HG03432 (cell line): ENCODE results near the gene DMTF1.
A peak's percentile ranks its signal among the peaks of the same experiment; 100 is the strongest.
"Not testable (repeated sequence)": the region's sequence is repeated elsewhere in the genome, so short reads cannot be mapped to it uniquely, and the experiment has no call there.

ENCODE experiments used
- ATAC-seq: cut with Tn5 transposase; IDR thresholded peaks from one replicate; pipeline ENCODE4 v1.9.1; 2021; ENCODE audit warnings: mild to moderate bottlenecking, moderate library complexity; ENCODE audit not compliant: unreplicated experiment

Gene DMTF1, protein sequence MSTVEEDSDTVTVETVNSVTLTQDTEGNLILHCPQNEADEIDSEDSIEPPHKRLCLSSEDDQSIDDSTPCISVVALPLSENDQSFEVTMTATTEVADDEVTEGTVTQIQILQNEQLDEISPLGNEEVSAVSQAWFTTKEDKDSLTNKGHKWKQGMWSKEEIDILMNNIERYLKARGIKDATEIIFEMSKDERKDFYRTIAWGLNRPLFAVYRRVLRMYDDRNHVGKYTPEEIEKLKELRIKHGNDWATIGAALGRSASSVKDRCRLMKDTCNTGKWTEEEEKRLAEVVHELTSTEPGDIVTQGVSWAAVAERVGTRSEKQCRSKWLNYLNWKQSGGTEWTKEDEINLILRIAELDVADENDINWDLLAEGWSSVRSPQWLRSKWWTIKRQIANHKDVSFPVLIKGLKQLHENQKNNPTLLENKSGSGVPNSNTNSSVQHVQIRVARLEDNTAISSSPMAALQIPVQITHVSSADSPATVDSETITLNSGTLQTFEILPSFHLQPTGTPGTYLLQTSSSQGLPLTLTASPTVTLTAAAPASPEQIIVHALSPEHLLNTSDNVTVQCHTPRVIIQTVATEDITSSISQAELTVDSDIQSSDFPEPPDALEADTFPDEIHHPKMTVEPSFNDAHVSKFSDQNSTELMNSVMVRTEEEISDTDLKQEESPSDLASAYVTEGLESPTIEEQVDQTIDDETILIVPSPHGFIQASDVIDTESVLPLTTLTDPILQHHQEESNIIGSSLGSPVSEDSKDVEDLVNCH

DNA sequence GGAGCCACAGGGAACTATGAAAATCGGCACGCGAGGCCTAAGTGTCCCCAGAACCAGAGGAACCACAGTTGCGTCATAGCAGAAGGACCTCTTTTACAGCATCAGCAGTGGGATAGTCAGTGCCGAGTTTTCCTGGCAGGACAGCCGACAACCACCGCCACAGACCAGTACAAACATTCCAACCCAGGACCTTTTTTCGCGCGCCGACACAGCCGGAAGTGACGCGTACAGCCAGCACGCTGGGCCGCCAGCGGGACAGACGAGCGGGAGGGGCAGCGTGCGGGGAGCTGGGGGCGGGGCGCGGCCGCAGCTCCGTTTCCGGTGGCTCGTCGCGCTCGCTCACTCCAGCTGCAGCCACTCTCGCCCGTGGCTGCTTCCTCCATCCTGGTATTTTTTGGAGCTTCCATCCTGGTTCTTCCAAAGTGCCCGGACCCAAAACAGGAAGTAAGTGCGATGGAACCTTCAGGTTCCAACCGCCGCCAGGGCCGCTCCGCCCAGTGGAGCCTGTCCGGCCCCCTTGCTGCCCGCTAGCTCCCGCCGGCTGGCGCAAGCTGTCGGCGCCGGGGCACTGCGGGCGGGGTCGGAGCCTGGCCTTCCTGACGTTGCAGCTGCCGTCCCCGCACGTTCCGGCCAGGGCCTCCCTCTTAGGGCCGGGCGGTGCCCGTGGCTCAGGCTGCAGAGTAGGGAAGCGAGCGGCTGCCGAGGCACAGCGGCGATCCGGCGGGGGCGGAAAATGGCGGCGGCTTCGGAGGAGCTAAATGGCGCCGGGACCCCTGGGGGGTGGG lies at the start of gene DMTF1:
TSS of gene DMTF1 (plus strand) at position 342 of the 785 bp plus-strand sequence. CDS start 12,489 bp downstream, outside the sequence.
- ATAC-seq = peak; percentile 90

DNA sequence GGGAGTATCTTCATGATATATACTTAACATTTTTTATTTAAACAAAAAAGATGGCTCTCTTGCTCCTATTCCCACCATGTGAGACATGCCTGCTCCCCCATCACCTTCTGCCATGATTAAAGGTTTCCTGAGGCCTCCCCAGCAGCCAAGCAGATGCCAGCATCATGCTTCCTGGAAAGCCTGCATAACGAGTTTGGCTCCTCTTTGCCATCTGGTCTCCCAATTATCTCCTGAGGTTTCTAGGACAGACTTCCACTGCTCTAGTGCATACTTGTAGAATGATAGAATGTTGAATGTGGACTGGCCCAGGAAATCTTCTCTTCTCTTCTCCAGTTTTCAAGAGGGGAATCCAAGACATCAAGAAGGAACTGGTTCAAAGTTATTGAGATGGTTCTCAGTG lies 46.9 kb upstream of the DMTF1 start:
- ATAC-seq = no peak

DNA sequence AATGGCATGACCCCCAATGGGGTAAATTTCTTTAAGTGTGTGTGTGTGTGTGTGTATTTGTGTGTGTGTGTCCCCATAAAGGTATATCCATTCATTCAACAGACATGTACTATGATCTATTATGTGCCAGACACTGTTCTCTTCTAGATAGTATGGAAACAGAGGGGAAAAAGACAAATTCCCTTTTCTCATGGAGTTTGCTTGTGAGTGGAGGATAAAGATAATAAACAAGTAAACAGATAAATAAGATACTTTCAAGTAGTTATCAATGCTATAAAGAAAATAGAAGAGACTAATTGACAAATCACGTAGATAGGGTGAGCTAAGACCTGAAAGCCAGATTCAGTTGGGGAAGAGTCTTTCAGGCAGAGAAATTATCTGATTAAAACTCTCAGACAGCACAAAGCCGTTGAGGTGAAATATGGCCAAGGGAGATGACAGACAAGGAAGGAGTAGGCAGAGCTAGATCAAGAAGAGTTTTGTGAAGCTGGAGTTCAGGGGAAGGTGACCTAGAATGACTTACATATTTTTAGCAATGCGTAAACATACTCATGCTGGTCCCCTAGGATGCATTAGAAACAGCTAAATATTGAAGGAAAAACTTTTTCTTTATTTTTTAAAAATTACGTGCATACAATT lies 45.2 kb upstream of the DMTF1 start:
- no peak for ATAC-seq

DNA sequence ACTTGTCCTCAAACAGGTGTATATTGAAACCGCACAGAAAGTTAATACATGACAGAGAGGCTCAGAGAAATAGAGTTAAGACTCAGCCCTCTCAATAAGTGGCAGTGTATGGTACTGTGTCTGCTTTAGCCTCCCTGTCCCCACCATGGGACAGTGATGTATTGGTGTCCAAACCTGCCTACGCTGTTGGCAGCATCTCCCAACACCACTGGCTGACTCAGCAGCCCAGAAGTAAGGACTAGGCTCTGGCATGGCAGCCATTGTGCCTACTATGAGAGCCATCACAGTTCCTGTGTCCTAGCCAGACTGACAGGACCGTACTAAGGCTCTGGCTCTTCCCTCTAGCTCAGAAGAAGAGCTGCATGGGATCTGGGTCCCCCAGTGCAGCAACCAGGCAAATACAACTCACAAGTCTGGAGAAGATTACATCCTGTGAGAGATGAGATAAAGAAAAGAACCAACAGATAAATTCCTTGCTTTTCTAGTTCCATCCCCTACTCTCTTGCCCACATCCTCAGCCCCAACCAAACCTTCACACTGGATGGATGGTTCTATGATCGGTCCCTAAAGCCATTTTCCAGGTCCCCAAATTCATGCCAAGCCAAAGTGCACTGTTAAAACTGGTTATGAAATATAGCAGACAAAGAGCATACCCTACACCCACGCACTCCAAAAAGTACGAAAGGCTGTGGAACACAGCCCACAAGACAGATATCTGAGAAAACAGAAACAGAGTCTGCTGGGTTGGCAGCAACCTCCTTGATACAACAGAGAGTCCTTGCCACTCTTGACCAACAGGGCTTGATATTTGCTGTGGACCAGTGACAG lies 44.1 kb upstream of the DMTF1 start:
- ATAC-seq = no peak

DNA sequence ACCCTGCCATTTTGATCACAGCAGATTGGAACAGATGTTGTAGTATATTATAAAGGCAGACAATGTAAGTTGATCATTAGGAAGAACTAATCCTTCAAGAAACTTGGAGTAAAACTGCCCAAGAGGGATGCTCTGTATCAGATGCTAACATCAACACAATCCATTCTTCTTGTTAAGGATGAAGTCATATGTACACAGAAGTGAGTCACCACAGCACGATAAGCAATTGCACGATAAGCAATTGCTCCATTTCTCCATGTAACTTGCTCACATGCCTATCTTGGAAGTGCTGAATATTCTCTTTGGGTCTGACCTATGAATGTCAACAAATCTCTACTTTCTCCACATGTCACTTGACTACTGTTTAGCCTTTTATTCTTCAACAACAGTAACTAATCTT lies 41.5 kb upstream of the DMTF1 start:
- no peak for ATAC-seq

DNA sequence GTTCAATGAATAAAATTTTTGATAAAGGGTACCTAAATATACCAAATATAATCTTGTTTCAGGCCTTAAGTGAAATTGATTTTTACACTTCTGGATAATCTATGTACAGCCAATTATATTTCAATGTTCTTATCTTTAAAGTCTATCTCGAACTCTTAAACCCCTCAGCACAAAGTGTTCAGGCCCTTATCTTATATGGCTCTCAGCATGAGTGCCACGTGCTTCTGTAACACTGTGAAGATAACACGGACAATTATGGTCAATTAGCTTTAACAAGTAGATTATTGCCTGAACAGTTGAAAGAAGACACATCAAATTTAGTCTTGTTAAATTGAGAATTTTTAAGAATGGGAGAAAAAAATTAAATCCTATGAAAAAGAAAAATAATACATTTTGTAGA lies 40.4 kb upstream of the DMTF1 start:
- ATAC-seq = no peak

DNA sequence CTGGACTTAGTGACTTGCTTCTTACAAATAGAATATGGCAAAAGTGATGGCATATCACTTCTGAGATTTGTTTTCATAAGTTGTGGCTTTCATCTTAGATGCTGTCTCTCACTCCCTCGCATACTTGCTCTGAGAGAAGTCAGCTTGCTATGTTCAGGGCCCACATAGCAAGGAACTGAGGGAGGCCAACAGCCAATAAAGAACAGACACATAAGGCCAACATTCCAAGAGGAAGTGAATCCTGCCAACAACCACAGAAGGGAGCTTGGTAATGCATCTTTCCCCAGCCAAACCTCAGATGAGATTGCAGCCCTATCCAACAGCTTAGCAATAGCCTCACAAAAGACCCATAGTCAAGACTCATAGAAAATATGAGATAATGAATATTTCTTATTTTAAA lies 39.2 kb upstream of the DMTF1 start:
- ATAC-seq = no peak

DNA sequence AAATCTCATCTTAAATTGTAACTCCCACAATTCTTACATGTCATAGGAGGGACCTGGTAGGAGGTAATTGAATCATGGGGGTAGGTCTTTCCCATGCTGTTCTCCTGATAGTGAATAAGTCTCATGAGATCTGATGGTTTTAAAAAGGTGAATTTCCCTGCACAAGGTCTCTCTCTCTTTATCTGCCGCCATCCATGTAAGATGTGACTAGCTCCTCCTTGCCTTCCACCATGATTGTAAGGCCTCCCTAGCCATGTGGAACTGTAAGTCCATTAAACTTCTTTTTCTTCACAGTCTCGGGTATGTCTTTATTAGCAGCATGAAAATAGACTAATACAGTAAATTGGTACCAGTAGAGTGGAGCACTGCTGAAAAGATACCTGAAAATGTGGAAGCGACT lies 38.3 kb upstream of the DMTF1 start:
- not testable (repeated sequence) for ATAC-seq

DNA sequence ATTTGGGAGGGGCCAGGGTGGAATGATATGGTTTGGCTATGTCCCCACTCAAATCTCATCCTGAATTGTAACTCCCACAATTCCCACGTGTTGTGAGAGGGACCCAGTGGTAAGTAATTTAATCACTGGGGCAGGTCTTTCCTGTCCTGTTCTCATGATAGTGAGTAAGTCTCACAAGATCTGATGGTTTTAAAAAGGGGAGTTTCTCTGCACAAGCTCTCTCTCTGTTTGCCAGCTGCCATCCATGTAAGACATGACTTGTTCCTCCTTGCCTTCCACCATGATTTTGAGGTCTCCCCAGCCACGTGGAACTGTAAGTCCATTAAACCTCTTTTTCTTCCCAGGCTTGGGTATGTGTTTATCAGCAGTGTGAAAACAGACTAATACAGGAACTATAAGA lies 36.5 kb upstream of the DMTF1 start:
- not testable (repeated sequence) for ATAC-seq

DNA sequence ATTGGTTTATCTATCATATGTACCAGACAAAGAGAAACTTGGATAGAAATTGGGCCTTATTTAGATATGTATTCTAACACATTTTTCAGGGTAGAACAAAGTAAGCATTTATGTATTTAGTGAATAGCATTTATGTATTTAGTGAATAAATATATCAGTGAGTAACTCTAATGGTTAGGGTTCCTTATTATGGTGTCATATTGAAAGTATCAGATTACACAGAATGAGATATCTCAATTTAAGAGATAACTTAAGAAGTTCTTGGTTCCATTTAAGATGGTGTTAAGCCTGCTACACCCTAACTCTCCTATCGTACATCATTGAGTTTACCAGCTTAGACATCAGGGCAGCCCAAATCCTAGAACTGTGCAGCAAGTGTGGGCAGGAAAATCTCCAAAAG lies 35.9 kb upstream of the DMTF1 start:
- no peak for ATAC-seq

DNA sequence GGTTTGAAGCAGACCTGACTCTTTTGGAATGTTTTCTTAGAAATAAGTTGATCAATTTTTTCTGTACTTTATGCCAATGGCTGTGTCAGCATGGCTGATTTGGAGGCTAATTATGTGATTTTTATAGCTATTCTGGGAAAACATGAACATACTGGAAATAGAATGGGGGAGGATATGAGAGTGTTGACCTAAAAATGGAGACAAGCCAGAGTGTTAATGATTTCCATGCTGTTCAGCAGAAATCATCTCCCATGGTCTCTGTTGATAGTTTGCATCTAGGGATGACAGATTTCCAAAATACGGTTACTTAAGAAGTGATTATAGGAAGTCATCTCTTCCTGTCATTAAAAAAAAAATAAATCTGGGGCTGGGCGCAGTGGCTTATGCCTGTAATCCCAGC lies 32.7 kb upstream of the DMTF1 start:
- no peak for ATAC-seq

DNA sequence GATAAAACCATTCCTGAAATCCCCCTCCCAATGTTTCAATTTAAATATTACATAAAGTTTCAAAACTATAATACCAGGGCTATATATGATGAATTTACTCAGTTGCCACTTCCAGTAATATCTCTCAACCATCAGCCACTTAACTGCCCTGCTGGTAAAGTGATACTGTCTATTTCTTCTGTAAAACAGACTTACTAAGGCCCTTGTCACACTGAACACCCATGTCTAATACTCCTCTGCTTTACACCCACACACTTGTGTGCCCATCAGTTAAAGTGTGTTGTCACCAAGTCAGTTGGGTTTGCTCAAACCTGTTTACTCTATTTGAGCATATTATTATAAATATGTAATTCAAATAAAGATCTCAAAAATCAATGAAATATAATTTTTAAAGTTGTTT lies 29.1 kb upstream of the DMTF1 start:
- ATAC-seq = no peak

DNA sequence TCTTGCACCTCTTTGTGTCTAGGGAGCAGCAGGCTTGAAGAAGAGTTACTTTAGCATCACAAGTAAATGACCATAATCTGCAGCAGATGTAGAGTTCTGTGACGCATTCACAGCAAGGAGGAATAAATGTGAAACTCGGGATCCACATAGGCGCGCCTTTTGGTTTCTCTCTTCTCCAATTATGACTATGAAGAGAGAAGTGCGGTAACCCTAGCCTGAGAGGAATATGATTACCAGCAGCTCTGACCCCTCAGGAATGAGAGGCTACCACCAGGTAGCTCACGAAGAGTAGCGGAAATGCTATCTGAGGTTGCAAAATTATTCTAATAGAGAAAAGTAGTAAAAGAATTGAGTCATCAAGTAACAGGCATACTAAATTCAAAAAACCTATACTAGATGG lies 25.2 kb upstream of the DMTF1 start:
- ATAC-seq = peak; percentile 24

DNA sequence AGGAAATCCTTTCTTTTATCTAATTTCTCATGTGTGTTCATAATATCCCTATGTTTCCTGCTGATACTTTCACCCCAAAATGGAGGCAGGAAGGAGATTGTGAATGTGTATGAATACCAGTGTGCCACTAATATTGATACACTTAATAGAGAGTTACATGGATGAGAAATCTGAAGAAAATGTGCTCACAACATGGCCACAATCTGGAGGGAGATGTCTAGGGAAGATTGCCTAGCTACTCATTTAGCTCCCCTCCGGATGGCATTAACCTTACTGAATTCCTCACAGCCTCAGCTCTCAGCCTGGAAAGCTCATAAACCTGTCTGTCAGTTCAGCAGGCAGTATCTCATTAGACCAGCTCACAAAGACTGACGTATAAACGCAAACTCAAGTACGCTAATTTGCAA lies 23.4 kb upstream of the DMTF1 start:
- no peak for ATAC-seq

DNA sequence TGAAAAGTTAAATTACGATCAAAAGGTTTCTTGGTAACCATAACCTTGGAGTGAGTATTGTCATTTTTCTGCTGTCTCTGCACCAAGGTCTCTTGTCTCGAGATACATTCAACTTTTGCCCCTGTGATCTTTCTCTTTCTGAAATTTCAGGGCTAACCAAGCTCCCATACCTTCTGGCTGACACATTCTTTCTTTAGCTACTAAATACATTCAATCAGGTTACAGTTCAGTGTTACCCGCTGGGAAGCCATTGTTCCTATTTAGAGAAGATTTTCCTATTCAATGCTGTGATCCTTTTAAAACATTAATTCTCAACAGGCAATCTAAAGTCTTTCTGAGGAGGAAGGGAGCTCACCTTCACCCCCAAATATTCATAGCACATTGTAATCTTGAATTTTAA lies 22.9 kb upstream of the DMTF1 start:
- ATAC-seq = no peak

DNA sequence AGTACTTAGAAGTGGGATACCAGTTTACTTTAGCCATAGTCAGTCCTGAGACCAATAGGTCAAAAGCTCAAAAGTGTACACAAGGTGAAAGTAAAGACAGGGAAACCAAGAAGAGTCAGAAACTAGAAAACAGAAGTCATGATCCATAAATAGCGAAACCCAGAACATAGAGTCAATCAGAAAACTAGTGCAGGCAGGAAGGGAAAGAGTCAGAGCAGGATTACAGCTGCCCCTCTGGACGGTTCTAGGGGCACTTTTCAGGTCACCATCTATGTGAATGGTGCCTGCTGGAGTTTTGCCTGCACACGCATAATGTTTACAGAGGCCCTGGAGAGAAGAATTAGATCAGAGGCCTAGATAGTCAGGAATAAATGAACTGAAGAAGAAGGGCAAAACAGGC lies 22.4 kb upstream of the DMTF1 start:
- peak; percentile 98 for ATAC-seq

DNA sequence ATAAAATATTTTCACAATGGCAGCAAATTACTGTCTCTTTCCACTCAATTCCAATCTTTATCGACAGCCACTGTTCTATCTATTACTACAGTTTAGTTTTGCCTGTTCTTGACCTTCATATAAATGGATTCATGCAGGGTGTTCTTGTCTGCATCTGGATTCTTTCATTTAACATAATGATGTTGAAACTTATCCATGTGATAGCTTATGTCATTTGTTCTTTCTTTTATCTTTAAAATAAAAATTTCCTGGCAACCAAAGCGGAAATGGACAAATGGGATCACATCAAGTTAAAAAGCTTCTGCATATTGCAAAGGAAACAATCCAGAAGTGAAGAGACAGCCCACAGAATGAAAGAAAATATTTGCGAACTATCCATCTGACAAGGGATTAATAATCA lies 20.5 kb upstream of the DMTF1 start:
- no peak for ATAC-seq

DNA sequence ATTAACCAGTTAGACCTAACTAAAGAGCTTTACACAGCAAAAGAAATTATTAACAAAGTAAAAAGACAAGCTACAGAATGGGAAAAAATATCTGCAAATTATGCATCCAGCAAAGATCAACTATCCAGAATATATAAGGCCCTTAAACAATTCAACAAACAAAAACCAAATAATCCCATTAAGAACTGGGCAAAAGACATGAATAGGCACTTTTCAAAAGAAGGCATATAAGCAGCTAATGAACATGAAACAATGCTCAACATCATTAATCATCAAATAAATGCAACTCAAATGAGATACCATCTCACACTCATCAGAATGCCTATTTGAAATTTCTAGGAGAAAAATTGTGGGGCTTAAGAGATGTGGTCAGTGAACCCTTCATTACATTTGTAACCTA lies 15.0 kb upstream of the DMTF1 start:
- ATAC-seq = no peak

DNA sequence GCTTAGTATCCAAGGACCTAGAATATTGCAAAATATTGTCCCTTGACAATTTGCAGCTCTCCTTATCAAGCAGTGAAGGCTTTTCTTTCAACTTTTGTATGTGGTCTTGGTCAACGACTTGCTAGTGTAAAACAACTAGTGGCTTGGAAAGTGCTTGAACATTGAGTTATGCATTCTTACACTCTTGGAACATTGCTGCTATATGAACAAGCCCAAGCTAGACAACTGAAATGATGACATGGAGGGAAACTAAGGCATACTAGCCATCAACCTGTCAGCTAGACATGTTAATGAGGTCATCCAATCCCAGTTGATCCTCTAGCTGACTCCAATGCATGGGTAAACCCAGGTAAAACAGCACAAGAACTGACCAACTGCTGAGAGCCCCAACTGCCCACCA lies 12.7 kb upstream of the DMTF1 start:
- no peak for ATAC-seq

DNA sequence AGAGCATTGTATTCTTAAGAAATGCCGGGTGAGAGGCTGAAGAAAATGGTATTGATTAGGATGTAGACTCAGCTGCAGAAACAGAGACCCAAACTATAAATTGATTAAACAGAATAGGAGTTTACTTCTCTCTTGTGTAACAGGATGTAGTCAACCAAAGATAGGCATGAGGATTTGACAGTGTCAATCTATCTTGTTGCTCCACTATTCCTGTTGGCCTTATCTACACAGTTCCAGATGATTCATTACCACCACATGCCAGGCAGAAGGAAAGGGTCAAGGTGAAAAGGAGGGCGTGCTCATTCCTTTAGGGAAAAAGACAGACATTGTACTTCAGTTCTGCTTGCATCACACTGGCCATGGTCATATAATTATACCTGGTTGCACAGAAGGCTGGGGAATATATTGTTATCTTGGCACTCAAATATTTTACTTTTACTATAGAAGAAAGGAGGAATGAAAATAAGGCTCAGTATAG lies 11.9 kb upstream of the DMTF1 start:
- no peak for ATAC-seq
